ENCODE measurements around the gene SPPL2B.
"Not testable (repeated sequence)": the region's sequence is repeated elsewhere in the genome, so short reads cannot be mapped to it uniquely, and the experiment has no call there.

Gene SPPL2B

GRCh38 chr19:2394442-2395292 is 66.2 kb downstream of the SPPL2B start:
- TF ChIP-seq, protein P1, sequence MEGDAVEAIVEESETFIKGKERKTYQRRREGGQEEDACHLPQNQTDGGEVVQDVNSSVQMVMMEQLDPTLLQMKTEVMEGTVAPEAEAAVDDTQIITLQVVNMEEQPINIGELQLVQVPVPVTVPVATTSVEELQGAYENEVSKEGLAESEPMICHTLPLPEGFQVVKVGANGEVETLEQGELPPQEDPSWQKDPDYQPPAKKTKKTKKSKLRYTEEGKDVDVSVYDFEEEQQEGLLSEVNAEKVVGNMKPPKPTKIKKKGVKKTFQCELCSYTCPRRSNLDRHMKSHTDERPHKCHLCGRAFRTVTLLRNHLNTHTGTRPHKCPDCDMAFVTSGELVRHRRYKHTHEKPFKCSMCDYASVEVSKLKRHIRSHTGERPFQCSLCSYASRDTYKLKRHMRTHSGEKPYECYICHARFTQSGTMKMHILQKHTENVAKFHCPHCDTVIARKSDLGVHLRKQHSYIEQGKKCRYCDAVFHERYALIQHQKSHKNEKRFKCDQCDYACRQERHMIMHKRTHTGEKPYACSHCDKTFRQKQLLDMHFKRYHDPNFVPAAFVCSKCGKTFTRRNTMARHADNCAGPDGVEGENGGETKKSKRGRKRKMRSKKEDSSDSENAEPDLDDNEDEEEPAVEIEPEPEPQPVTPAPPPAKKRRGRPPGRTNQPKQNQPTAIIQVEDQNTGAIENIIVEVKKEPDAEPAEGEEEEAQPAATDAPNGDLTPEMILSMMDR (IDR thresholded peaks at IDR 0.05; ENCODE audit: low read depth, low read length, missing control alignments), result no peak
- H3K4me3 ChIP-seq (replicated peaks; ENCODE audit: low read depth, low read length), result no peak overlapping the region
- no peak for DNase-seq (ENCODE audit: extremely low read depth, low read depth)

DNA sequence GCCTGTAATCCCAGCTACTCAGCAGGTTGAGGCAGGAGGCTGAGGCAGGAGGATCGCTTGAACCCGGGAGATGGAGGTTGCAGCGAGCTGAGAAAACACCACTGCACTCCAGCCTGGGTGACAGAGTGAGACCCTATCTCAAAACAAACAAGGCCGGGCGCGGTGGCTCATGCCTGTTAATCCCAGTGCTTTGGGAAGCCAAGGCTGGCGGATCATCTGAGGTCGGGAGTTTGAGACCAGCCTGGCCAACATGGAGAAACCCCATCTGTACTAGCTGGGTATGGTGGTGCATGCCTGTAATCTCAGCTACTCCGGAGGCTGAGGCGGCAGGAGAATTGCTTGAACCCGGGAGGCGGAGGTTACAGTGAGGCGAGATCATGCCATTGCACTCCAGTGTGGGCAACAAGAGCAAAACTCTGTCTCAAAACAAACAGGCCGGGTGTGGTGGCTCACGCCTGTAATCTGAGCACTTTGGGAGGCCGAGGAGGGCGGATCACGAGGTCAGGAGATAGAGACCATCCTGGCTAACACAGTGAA is 66.9 kb downstream of the SPPL2B start:
- not testable (repeated sequence) for DNase-seq (ENCODE audit: extremely low read depth, low read depth); H3K4me3 ChIP-seq (replicated peaks; ENCODE audit: low read depth, low read length)

- H3K4me3 ChIP-seq (replicated peaks; ENCODE audit: low read depth, low read length), result not testable (repeated sequence)
These were observed 68.7 kb downstream of the SPPL2B start for GRCh38 chr19:2397173-2397572.

GRCh38 chr19:2398735-2399305 is 70.3 kb downstream of the SPPL2B start:
- no peak for DNase-seq (ENCODE audit: extremely low read depth, low read depth)
- no peak overlapping the region for H3K4me3 ChIP-seq (replicated peaks; ENCODE audit: low read depth, low read length)
- TF ChIP-seq, protein P1 (IDR thresholded peaks at IDR 0.05; ENCODE audit: low read depth, low read length, missing control alignments), result no peak

More at GRCh38 chr19:2397173-2397572, 68.7 kb downstream of the SPPL2B start:
- not testable (repeated sequence) for DNase-seq (ENCODE audit: extremely low read depth, low read depth)

GRCh38 chr19:2399582-2399981 is 71.1 kb downstream of the SPPL2B start:
- H3K4me3 ChIP-seq (replicated peaks; ENCODE audit: low read depth, low read length), result no peak overlapping the region
- TF ChIP-seq, protein P1 (IDR thresholded peaks at IDR 0.05; ENCODE audit: low read depth, low read length, missing control alignments), result no peak
- no peak for DNase-seq (ENCODE audit: extremely low read depth, low read depth)

All from HFF-Myc (cell line).